GM10847 (cell line): ENCODE data around the gene RPLP1.

Experiments used
- POLR2A ChIP-seq: IDR thresholded peaks from 2 replicates; pipeline ENCODE4 v1.6.1; 2011; ENCODE audit not compliant: insufficient read length; ENCODE audit errors: extremely low read depth

RPLP1 gene

GRCh38 chr15:69424748-69425413 lies 27.7 kb upstream of the RPLP1 start:
- no peak for TF ChIP-seq POLR2A

- TF ChIP-seq POLR2A, result no peak
These were observed 18.8 kb upstream of the RPLP1 start for GRCh38 chr15:69433831-69434230.

GRCh38 chr15:69434238-69434637 lies 18.4 kb upstream of the RPLP1 start:
- TF ChIP-seq POLR2A, result no peak

- no peak for TF ChIP-seq POLR2A
These were observed 17.9 kb upstream of the RPLP1 start for GRCh38 chr15:69434679-69435078.

GRCh38 chr15:69435985-69436384 lies 16.6 kb upstream of the RPLP1 start:
- no peak for TF ChIP-seq POLR2A

GRCh38 chr15:69436951-69437350 lies 15.7 kb upstream of the RPLP1 start:
- TF ChIP-seq POLR2A, result no peak

GRCh38 chr15:69439623-69440022 lies 13.0 kb upstream of the RPLP1 start:
- no peak for TF ChIP-seq POLR2A

- no peak for TF ChIP-seq POLR2A
These were observed 9.5 kb upstream of the RPLP1 start for GRCh38 chr15:69443032-69443611.

- TF ChIP-seq POLR2A, result no peak
These were observed 7.9 kb upstream of the RPLP1 start for GRCh38 chr15:69444686-69445085.

GRCh38 chr15:69446953-69447352 lies 5.7 kb upstream of the RPLP1 start:
- no peak for TF ChIP-seq POLR2A

GRCh38 chr15:69450968-69451695 lies 1.5 kb upstream of the RPLP1 start:
- no peak for TF ChIP-seq POLR2A

GRCh38 chr15:69451951-69452691 lies 497 bp upstream of the RPLP1 start:
- no peak for TF ChIP-seq POLR2A

- no peak for TF ChIP-seq POLR2A
These were observed 2.3 kb downstream of the RPLP1 start for GRCh38 chr15:69454953-69455352.

- TF ChIP-seq POLR2A, result no peak
These were observed 3.9 kb downstream of the RPLP1 start for GRCh38 chr15:69456208-69457166.
